Keratinocyte (primary cell): ENCODE data around the gene CACNA1B.

Experiments used
- CTCF ChIP-seq, 3 experiments: IDR thresholded peaks in 1 of 3; conservative IDR thresholded peaks in 1 of 3; optimal IDR thresholded peaks in 1 of 3; 2 replicates in 2 of 3; 3 replicates in 1 of 3; pipeline versions ENCODE3 to v1.5.1; 2011; ENCODE audit warnings: low read length in 3 of 3, mild to moderate bottlenecking in 3 of 3, moderate library complexity in 2 of 3, control low read depth in 1 of 3, inconsistent platforms in 1 of 3; ENCODE audit not compliant: insufficient read depth in 2 of 3; ENCODE audit errors: extremely low read depth in 1 of 3
- EZH2 ChIP-seq: IDR thresholded peaks from one replicate; pipeline ENCODE4 v1.6.1; 2012; ENCODE audit warnings: inconsistent platforms, mild to moderate bottlenecking, low read length, moderate library complexity

DNA sequence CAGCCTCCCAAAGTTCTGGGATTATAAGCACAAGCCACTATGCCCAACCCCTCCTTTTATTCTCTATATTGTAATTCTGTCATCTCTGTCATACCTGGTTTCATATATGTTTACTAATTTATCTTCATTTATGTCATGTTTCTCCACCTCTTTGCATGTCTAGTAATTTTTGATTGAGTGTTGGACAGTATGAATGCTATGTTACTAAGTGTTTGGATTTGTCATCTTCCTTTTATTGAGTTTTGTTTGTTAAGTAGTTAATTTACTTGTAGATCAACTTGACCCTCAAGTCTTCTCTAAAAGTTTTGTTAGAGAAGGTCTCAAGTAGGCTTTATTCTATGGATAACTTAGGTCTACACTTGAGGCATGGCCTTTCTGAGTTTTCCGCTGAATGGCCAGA lies 17.2 kb upstream of the CACNA1B start:
- TF ChIP-seq CTCF (optimal IDR thresholded peaks at IDR 0.05 in 1 of 3, IDR thresholded peaks at IDR 0.05 in 1 of 3, conservative IDR thresholded peaks at IDR 0.05 in 1 of 3; ENCODE audit: extremely low read depth in 1 of 3, insufficient read depth in 2 of 3, low read length in 3 of 3) (no peak), EZH2 (no peak)
